HG02763 (cell line): ENCODE measurements around the gene CEP170.
"Not testable (repeated sequence)": the region's sequence is repeated elsewhere in the genome, so short reads cannot be mapped to it uniquely, and the experiment has no call there.

Source experiments
- ATAC-seq: cut with Tn5 transposase; IDR thresholded peaks from one replicate; pipeline ENCODE4 v1.9.1; 2021; ENCODE audit warnings: mild to moderate bottlenecking, moderate library complexity; ENCODE audit not compliant: unreplicated experiment

Gene CEP170

GRCh38 chr1:243183176-243183575 is 71.9 kb downstream of the CEP170 start:
- not testable (repeated sequence) for ATAC-seq

GRCh38 chr1:243179720-243180119 is 75.4 kb downstream of the CEP170 start:
- ATAC-seq = no peak

GRCh38 chr1:243177792-243178191 is 77.3 kb downstream of the CEP170 start:
- ATAC-seq = not testable (repeated sequence)

- ATAC-seq = not testable (repeated sequence)
Measured at GRCh38 chr1:243173758-243174369, 81.2 kb downstream of the CEP170 start.

GRCh38 chr1:243164911-243165310 is 90.2 kb downstream of the CEP170 start:
- ATAC-seq = not testable (repeated sequence)

GRCh38 chr1:243150906-243151305 is 104.2 kb downstream of the CEP170 start:
- ATAC-seq = not testable (repeated sequence)

GRCh38 chr1:243149120-243149519 is 106.0 kb downstream of the CEP170 start:
- not testable (repeated sequence) for ATAC-seq

GRCh38 chr1:243147351-243147750 is 107.7 kb downstream of the CEP170 start:
- ATAC-seq = not testable (repeated sequence)

GRCh38 chr1:243140498-243140897 is 114.6 kb downstream of the CEP170 start:
- ATAC-seq = not testable (repeated sequence)

GRCh38 chr1:243122876-243123409 is 132.1 kb downstream of the CEP170 start:
- not testable (repeated sequence) for ATAC-seq

GRCh38 chr1:243121939-243122338 is 133.1 kb downstream of the CEP170 start:
- not testable (repeated sequence) for ATAC-seq

- ATAC-seq = not testable (repeated sequence)
Measured at GRCh38 chr1:243118601-243119322, 136.3 kb downstream of the CEP170 start.

GRCh38 chr1:243116187-243116586 is 138.9 kb downstream of the CEP170 start:
- ATAC-seq = not testable (repeated sequence)

- not testable (repeated sequence) for ATAC-seq
Measured at GRCh38 chr1:243114769-243115168, 140.3 kb downstream of the CEP170 start.

GRCh38 chr1:243114059-243114713 is 140.9 kb downstream of the CEP170 start:
- peak; percentile 85 for ATAC-seq

- ATAC-seq = not testable (repeated sequence)
Measured at GRCh38 chr1:243107171-243107570, 147.9 kb downstream of the CEP170 start.

GRCh38 chr1:243105652-243106332 is 149.3 kb downstream of the CEP170 start:
- not testable (repeated sequence) for ATAC-seq

GRCh38 chr1:243105104-243105503 is 150.0 kb downstream of the CEP170 start:
- ATAC-seq = not testable (repeated sequence)

GRCh38 chr1:243104452-243104851 is 150.6 kb downstream of the CEP170 start:
- ATAC-seq = not testable (repeated sequence)

GRCh38 chr1:243101551-243102050 is 153.5 kb downstream of the CEP170 start:
- ATAC-seq = peak; percentile 92

GRCh38 chr1:243087368-243087767 is 167.7 kb downstream of the CEP170 start:
- not testable (repeated sequence) for ATAC-seq
